ENCODE data around the gene EIF5.
A peak's percentile ranks its signal among the peaks of the same experiment; 100 is the strongest.

The EIF5 gene

GRCh38 chr14:103360548-103360947 is 26.5 kb downstream of the EIF5 start:
- DNase-seq (ENCODE audit: extremely low read depth in 1 of 2, low read depth in 1 of 2): no peak

GRCh38 chr14:103361867-103362266 is 27.8 kb downstream of the EIF5 start:
- DNase-seq (ENCODE audit: extremely low read depth in 1 of 2, low read depth in 1 of 2): no peak

GRCh38 chr14:103362780-103363179 is 28.7 kb downstream of the EIF5 start:
- DNase-seq (ENCODE audit: extremely low read depth in 1 of 2, low read depth in 1 of 2): no peak

- DNase-seq (ENCODE audit: extremely low read depth in 1 of 2, low read depth in 1 of 2): no peak
These were observed 32.7 kb downstream of the EIF5 start for GRCh38 chr14:103366741-103367140.

GRCh38 chr14:103367995-103368394 is 34.0 kb downstream of the EIF5 start:
- DNase-seq (ENCODE audit: extremely low read depth in 1 of 2, low read depth in 1 of 2): no peak

- no peak for DNase-seq (ENCODE audit: extremely low read depth in 1 of 2, low read depth in 1 of 2)
These were observed 36.0 kb downstream of the EIF5 start for GRCh38 chr14:103370087-103370486.

GRCh38 chr14:103372017-103372416 is 38.0 kb downstream of the EIF5 start:
- no peak for DNase-seq (ENCODE audit: extremely low read depth in 1 of 2, low read depth in 1 of 2)

- peak in 1 of 2 donors; percentile 43 for DNase-seq (ENCODE audit: extremely low read depth in 1 of 2, low read depth in 1 of 2)
These were observed 38.7 kb downstream of the EIF5 start for GRCh38 chr14:103372552-103373304.

- DNase-seq (ENCODE audit: extremely low read depth in 1 of 2, low read depth in 1 of 2): no peak
These were observed 40.1 kb downstream of the EIF5 start for GRCh38 chr14:103374121-103374520.

- no peak for DNase-seq (ENCODE audit: extremely low read depth in 1 of 2, low read depth in 1 of 2)
These were observed 43.5 kb downstream of the EIF5 start for GRCh38 chr14:103377522-103378037.

GRCh38 chr14:103378038-103378854 is 44.2 kb downstream of the EIF5 start:
- DNase-seq (ENCODE audit: extremely low read depth in 1 of 2, low read depth in 1 of 2): no peak

- DNase-seq (ENCODE audit: extremely low read depth in 1 of 2, low read depth in 1 of 2): no peak
These were observed 46.8 kb downstream of the EIF5 start for GRCh38 chr14:103380719-103381377.

GRCh38 chr14:103382376-103382775 is 48.3 kb downstream of the EIF5 start:
- DNase-seq (ENCODE audit: extremely low read depth in 1 of 2, low read depth in 1 of 2): no peak

- DNase-seq (ENCODE audit: extremely low read depth in 1 of 2, low read depth in 1 of 2): no peak
These were observed 50.6 kb downstream of the EIF5 start for GRCh38 chr14:103384450-103385151.

GRCh38 chr14:103385152-103385928 is 51.3 kb downstream of the EIF5 start, which contains the start of gene MARK3:
MARK3 (plus strand) TSS chr14:103385415; CDS start chr14:103386030, 615 bp downstream.
- DNase-seq (ENCODE audit: extremely low read depth in 1 of 2, low read depth in 1 of 2): peak; percentile 95 to 96

GRCh38 chr14:103385929-103386712 is 52.1 kb downstream of the EIF5 start:
- peak; percentile 11 to 16 for DNase-seq (ENCODE audit: extremely low read depth in 1 of 2, low read depth in 1 of 2)

- no peak for DNase-seq (ENCODE audit: extremely low read depth in 1 of 2, low read depth in 1 of 2)
These were observed 52.8 kb downstream of the EIF5 start for GRCh38 chr14:103386713-103387329.

GRCh38 chr14:103388664-103389063 is 54.6 kb downstream of the EIF5 start:
- DNase-seq (ENCODE audit: extremely low read depth in 1 of 2, low read depth in 1 of 2): no peak

GRCh38 chr14:103390605-103391004 is 56.6 kb downstream of the EIF5 start:
- DNase-seq (ENCODE audit: extremely low read depth in 1 of 2, low read depth in 1 of 2): no peak
